GM18499 (cell line): ENCODE results near the gene CAMKV.

Experiments used
- ATAC-seq: cut with Tn5 transposase; IDR thresholded peaks from one replicate; pipeline ENCODE4 v1.9.1; 2021; ENCODE audit warnings: moderate number of reproducible peaks; ENCODE audit not compliant: insufficient read depth, unreplicated experiment

Gene CAMKV

GRCh38 chr3:49898991-49899390 lies 29.3 kb upstream of the CAMKV start:
- no peak for ATAC-seq

GRCh38 chr3:49896345-49896744 lies 26.6 kb upstream of the CAMKV start:
- no peak for ATAC-seq

- no peak for ATAC-seq
Observed at GRCh38 chr3:49895791-49896190, 26.1 kb upstream of the CAMKV start.

GRCh38 chr3:49889296-49889695 lies 19.6 kb upstream of the CAMKV start:
- no peak for ATAC-seq

- no peak for ATAC-seq
Observed at GRCh38 chr3:49886922-49887265, 17.2 kb upstream of the CAMKV start.

GRCh38 chr3:49883998-49884397 lies 14.3 kb upstream of the CAMKV start:
- ATAC-seq, result no peak

GRCh38 chr3:49882166-49882565 lies 12.5 kb upstream of the CAMKV start:
- ATAC-seq, result no peak

GRCh38 chr3:49880581-49881315 lies 11.0 kb upstream of the CAMKV start:
- ATAC-seq, result no peak

GRCh38 chr3:49879721-49880120 lies 10.0 kb upstream of the CAMKV start:
- ATAC-seq, result no peak

- ATAC-seq, result no peak
Observed at GRCh38 chr3:49878686-49879085, 9.0 kb upstream of the CAMKV start.

GRCh38 chr3:49877716-49878115 lies 8.0 kb upstream of the CAMKV start:
- ATAC-seq, result no peak

- no peak for ATAC-seq
Observed at GRCh38 chr3:49876567-49876966, 6.9 kb upstream of the CAMKV start.

GRCh38 chr3:49873623-49874022 lies 3.9 kb upstream of the CAMKV start:
- ATAC-seq, result no peak

GRCh38 chr3:49872801-49873281 lies 3.1 kb upstream of the CAMKV start:
- no peak for ATAC-seq

GRCh38 chr3:49871531-49872153 lies 1.9 kb upstream of the CAMKV start:
- ATAC-seq, result no peak

- no peak for ATAC-seq
Observed at GRCh38 chr3:49868862-49869466, 742 bp downstream of the CAMKV start.

GRCh38 chr3:49867871-49868321 lies 1.8 kb downstream of the CAMKV start:
- ATAC-seq, result no peak

- ATAC-seq, result no peak
Observed at GRCh38 chr3:49867400-49867799, 2.3 kb downstream of the CAMKV start.

GRCh38 chr3:49865198-49865784 lies 4.4 kb downstream of the CAMKV start:
- no peak for ATAC-seq

GRCh38 chr3:49864505-49864904 lies 5.2 kb downstream of the CAMKV start:
- ATAC-seq, result no peak
